Heart left ventricle (tissue), 13 donors: Measurements from ENCODE around the gene PCP4.

Source experiments
- CTCF ChIP-seq, 12 donors: fragments of 200-600 bp; sonication (generic) in 4 of 12; IDR thresholded peaks; one replicate each; pipeline versions ENCODE4 v1.5.0 to v1.8.0; 2018 to 2022; ENCODE audit warnings: antibody characterized with exemption in 12 of 12, mild to moderate bottlenecking in 5 of 12
- POLR2A ChIP-seq, 2 donors: fragments of 450-650 bp; IDR thresholded peaks; one replicate each; pipeline ENCODE4 v1.6.1; 2017; ENCODE audit warnings: antibody characterized with exemption in 2 of 2, mild to moderate bottlenecking in 2 of 2, moderate library complexity in 2 of 2
- donor health status: ischemic (EF 13 %, LVEDD 7.1; RV severe dilation, severe dysfunction).
- donor health status: DM: no; HTN: yes; CAD: no.
- donor health status: DM: no; HTN: no; CAD: no.
- donor health status: ischemic (EF 25% LVEDD 6.9; RV normal size, moderate dysfunction).
- donor health status: ischemic (EF 25% LVEDD 5.7; RV mildly dilated, moderate dysfunction).
- donor health status: ischemic (EF 35%, LVEDD 5.7; RV mildly dilated, moderate dysfunction).
- donor health status: nonischemic (EF 11% LVEDD 7.7; RV severe dilation, severe dysfunction).
- donor health status: DM: yes; HTN: yes; CAD: no.
- donor health status: PGD.
- donor health status: ischemic (EF 29% LVEDD 5.4; RV normal size, mild dysfunction).
- donor health status: nonischemic (EF 23%, LVEDD 6.1; RV moderate dilation, normal function).

DNA sequence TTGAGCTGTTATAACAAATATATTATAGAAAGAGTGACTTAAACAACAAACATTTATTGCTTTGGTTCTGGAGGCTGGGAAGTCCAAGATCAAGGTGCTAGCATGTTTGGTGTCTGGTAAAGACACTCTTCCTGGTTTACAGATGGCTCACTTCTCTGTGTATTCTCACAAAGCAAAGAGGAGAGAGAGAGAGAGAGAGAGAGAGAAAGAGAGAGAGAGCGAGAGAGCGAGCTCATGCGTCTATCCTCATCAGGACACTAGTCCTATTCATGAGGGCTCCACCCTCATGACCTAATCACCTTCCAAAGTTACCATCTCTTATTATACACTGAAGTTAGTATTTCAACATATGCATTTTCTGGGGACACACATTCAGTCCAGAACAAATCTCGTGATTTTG, 32.7 kb upstream of the PCP4 start:
- TF ChIP-seq POLR2A (IDR thresholded peaks at IDR 0.05) (no peak), CTCF (IDR thresholded peaks at IDR 0.05) (no peak)
